WTC11 (cell line): ENCODE results near the gene GRIN1. TPM values are rescaled to one million over a fixed set of nuclear protein-coding genes. Genes with fewer than 3 reads are reported as not detected.

Experiments used
- ATAC-seq: fragments of 200-7000 bp; cut with Tn5 transposase; 2 replicates; pipeline ENCODE4 v1.10.0; 2021; ENCODE audit warnings: mild to moderate bottlenecking, moderate library complexity
- CTCF ChIA-PET: fragments of 300-600 bp; sonication (Branson Sonifier 250); formaldehyde crosslinking; loops from one replicate; lab custom pipeline; 2021; ENCODE audit warnings: antibody characterized with exemption; lab: Charles Lee
- POLR2A ChIA-PET: fragments of 350-600 bp; sonication (Branson Sonifier 250); formaldehyde crosslinking; loops from one replicate; lab custom pipeline; 2021; ENCODE audit warnings: antibody characterized with exemption; lab: Charles Lee
- DNase-seq: peaks from one replicate; pipeline ENCODE4 v3.0.0; 2021; ENCODE audit warnings: low spot score
- H3K27ac Mint-ChIP-seq: 2 replicates; pipeline ENCODE4 v1.8.0; 2021; ENCODE audit warnings: mixed read lengths
- H3K27me3 Mint-ChIP-seq: 2 replicates; pipeline ENCODE4 v1.8.0; 2021; ENCODE audit warnings: low read depth, mild to moderate bottlenecking, moderate library complexity, mixed read lengths
- H3K36me3 Mint-ChIP-seq: 2 replicates; pipeline ENCODE4 v1.8.0; 2021; ENCODE audit warnings: mixed read lengths
- H3K4me1 Mint-ChIP-seq: 2 replicates; pipeline ENCODE4 v1.8.0; 2022; ENCODE audit warnings: mixed read lengths
- H3K4me3 Mint-ChIP-seq: 2 replicates; pipeline ENCODE4 v1.8.0; 2021; ENCODE audit warnings: mild to moderate bottlenecking, moderate library complexity, mixed read lengths
- H3K9me3 Mint-ChIP-seq: 2 replicates; pipeline ENCODE4 v1.8.0; 2021; ENCODE audit warnings: mixed read lengths
- CBFB ChIP-seq: sonication (generic); formaldehyde crosslinking; IDR thresholded peaks from 2 replicates; pipeline ENCODE4 v1.8.1; 2022; ENCODE audit warnings: mild to moderate bottlenecking, low read depth, missing genetic modification reagents
- FOXP1 ChIP-seq: sonication (generic); formaldehyde crosslinking; IDR thresholded peaks from 2 replicates; pipeline ENCODE4 v1.8.0; 2022; ENCODE audit warnings: missing genetic modification reagents, mild to moderate bottlenecking, moderate library complexity, borderline replicate concordance
- GRHL2 ChIP-seq: fragments of 250-450 bp; sonication (Bioruptor Pico); IDR thresholded peaks from 2 replicates; pipeline ENCODE4 v1.8.0; 2022; ENCODE audit warnings: mild to moderate bottlenecking, moderate library complexity; ENCODE audit not compliant: insufficient replicate concordance, severe bottlenecking
- JUN ChIP-seq: sonication (generic); formaldehyde crosslinking; IDR thresholded peaks from 2 replicates; pipeline ENCODE4 v1.8.0; 2023; ENCODE audit warnings: mild to moderate bottlenecking, missing genetic modification reagents
- KAT7 ChIP-seq: sonication (generic); formaldehyde crosslinking; IDR thresholded peaks from 2 replicates; pipeline ENCODE4 v1.8.1; 2023; ENCODE audit warnings: missing genetic modification reagents, mild to moderate bottlenecking, borderline replicate concordance
- NFATC4 ChIP-seq: fragments of 250-450 bp; sonication (Bioruptor Pico); IDR thresholded peaks from 2 replicates; pipeline ENCODE4 v1.9.0; 2021; ENCODE audit warnings: mild to moderate bottlenecking
- NR1H2 ChIP-seq: sonication (generic); formaldehyde crosslinking; IDR thresholded peaks from 2 replicates; pipeline ENCODE4 v1.9.0; 2021; ENCODE audit warnings: mild to moderate bottlenecking, moderate library complexity, missing genetic modification reagents
- RELA ChIP-seq: sonication (generic); formaldehyde crosslinking; IDR thresholded peaks from 2 replicates; pipeline ENCODE4 v1.8.1; 2022; ENCODE audit warnings: missing genetic modification reagents, mild to moderate bottlenecking, borderline replicate concordance
- TCF7 ChIP-seq: sonication (generic); formaldehyde crosslinking; IDR thresholded peaks from 2 replicates; pipeline ENCODE4 v1.8.0; 2022; ENCODE audit warnings: mild to moderate bottlenecking, low read depth, missing genetic modification reagents, moderate library complexity
- USF2 ChIP-seq: sonication (generic); formaldehyde crosslinking; IDR thresholded peaks from 2 replicates; pipeline ENCODE4 v1.8.1; 2023; ENCODE audit warnings: mild to moderate bottlenecking, missing genetic modification reagents, moderate library complexity
- ZNF121 ChIP-seq: sonication (generic); formaldehyde crosslinking; IDR thresholded peaks from 2 replicates; pipeline ENCODE4 v1.8.0; 2023; ENCODE audit warnings: missing genetic modification reagents
- ZNF263 ChIP-seq: sonication (generic); formaldehyde crosslinking; IDR thresholded peaks from 2 replicates; pipeline ENCODE4 v1.8.1; 2022; ENCODE audit warnings: low read depth, mild to moderate bottlenecking, moderate library complexity, missing genetic modification reagents
- ZNF423 ChIP-seq: fragments of 250-450 bp; sonication (Bioruptor Pico); IDR thresholded peaks from 2 replicates; pipeline ENCODE4 v2.1.2; 2022; ENCODE audit warnings: mild to moderate bottlenecking, moderate library complexity
- total RNA-seq: library from RNA; stranded (reverse); gene quantifications from 3 replicates; pipeline ENCODE4 v1.2.3, GENCODE V29; 2021
- TF ChIP-seq, protein P1 (sequence below): sonication (generic); formaldehyde crosslinking; IDR thresholded peaks from 2 replicates; pipeline ENCODE4 v1.8.0; 2022; ENCODE audit warnings: missing genetic modification reagents
- TF ChIP-seq, protein P2 (sequence below): sonication (generic); formaldehyde crosslinking; IDR thresholded peaks from 2 replicates; pipeline ENCODE4 v1.8.1; 2022; ENCODE audit warnings: low read depth, mild to moderate bottlenecking, moderate library complexity, missing genetic modification reagents, borderline replicate concordance
- TF ChIP-seq, protein P3 (sequence below): fragments of 250-450 bp; sonication (Bioruptor Pico); IDR thresholded peaks from 2 replicates; pipeline ENCODE4 v1.8.0; 2021; ENCODE audit warnings: mild to moderate bottlenecking
- TF ChIP-seq, protein P4 (sequence below): sonication (generic); formaldehyde crosslinking; IDR thresholded peaks from 2 replicates; pipeline ENCODE4 v1.8.0; 2022; ENCODE audit warnings: mild to moderate bottlenecking, missing genetic modification reagents
- TF ChIP-seq, protein P5 (sequence below): sonication (generic); formaldehyde crosslinking; IDR thresholded peaks from 2 replicates; pipeline ENCODE4 v1.8.1; 2022; ENCODE audit warnings: low read depth, missing genetic modification reagents, borderline replicate concordance

The GRIN1 gene
- total RNA-seq, 1 experiment from 2014 or later = 4.1 TPM

DNA sequence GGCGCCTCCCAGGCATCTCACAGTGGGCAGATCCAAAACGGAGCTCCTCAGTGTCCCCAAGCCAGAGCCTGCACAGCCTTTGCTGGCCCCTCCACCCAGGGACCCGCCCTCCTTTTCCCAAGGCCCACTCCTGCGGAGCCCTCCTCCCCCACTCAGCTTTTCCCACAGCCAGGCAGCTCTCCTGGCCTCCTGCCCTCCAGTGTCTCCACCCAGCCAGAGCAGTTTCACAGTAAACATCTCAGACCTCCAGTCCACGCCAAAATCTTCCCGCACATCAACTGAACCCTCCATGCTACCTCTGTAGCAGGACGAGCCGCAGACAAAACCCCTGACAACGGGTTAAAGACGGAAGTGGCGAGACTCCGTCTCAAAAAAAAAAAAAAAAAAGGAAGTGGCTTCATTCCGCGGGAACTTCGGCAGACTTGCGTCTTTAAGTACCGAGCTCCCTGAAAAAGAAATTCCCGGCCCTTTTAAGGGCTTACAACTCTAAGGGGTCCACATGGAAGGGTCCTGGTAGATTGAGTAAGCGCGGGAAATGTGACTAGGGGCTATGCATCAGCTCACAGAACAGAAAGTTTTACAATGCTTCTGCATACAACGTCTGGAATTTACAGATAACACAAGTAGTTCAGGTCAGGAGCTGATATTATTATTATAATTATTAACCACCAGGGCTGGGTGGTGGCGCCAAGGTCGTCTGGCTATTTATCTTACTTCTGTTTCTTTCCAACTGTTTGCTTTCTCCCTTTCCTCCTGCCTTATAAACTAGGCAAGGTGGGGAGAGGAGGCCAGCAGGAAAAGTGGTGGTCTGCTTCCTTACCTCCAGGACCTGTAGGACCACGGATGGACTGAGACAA is 11.4 kb upstream of the GRIN1 start (continued):
- TF ChIP-seq NR1H2 (CRISPR knock-in tag) = no peak
- no peak for TF ChIP-seq FOXP1 (CRISPR knock-in tag)
- TF ChIP-seq TCF7 (CRISPR knock-in tag) = no peak

DNA sequence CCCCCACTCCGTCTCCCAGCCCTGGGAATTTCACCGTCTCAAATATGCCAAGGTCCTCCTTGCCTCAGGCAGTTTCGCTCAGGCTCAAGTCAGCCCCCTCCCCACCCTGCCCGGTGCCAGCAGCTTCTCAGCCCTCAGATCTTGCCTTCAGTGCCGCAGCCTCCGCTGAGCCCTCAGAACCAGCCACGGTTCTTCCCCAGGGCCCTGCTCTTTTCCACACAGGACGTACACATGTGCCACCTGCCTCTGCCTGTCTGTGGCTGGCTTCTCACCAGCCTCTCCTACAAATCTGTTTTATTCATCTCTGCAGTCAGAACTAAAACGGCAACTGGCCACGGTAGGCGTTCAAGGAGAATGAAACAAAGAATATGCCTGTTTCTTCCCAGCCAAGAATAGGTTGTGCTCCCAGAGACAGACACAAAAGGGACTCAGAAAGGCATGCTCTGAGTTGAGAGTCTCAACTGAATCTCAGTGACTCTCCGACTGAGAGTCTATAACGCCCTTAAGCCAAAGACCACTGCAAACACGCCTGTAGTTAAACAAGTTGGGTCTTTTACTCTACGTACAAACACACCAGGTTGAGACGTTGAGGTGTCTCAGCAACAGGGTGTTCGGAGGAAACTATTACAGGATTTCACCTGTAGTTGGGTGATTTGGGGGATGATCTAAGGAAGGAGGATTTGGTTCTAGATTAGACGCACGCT is 10.6 kb upstream of the GRIN1 start:
- no peak for ATAC-seq

DNA sequence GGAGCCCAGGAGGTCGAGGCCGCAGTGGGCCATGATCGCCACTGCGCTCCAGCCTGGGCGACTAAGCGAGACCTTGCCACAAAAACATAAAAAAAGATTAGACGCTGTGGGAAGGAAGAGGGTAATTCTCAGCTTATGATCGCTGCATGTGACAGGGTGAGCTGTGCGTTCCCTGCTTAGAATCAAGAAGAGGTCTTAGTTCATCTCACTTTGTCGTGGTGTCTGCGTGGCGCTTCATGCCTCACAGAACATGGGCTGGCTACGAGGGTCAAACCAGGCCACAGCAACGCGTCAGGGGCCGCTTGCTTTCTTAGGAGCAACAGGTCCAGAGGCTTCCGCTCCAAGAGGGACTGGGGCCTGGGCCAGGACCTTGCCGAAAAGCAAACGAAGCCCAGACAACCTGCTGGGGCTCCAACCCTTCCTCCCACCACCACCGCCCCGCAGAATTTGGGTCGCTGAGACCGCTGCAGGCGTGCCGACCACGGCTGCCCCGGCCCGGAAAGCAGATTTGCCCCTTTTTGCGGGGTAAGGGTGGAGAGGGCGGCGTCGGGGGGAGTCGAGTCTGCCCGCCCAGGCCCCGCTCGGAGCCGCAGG is 10.0 kb upstream of the GRIN1 start:
- Mint-ChIP-seq H3K4me3 (peak overlapping the region; percentile 78), H3K9me3 (no peaks in the 10 kb centered on the region), H3K4me1 (peaks cover 14% of the 10 kb centered on the region), H3K27ac (peak overlapping the region; percentile 47; the same call in 1 of the 2 replicates), H3K27me3 (peaks cover 22% of the 10 kb centered on the region), H3K36me3 (no peaks in the 10 kb centered on the region)
- peak; percentile 8 for ATAC-seq
- no peak for DNase-seq
- ChIA-PET POLR2A (interaction anchor here (1.0 to 1.6 kb wide), 8 partner anchors 9 to 518 kb away, joined by 3 to 9 read pairs (median 6); partner anchors contain the start of genes GRIN1, MAN1B1, TPRN and TUBB4B), CTCF (interaction anchor here (0.8 to 3.1 kb wide), 27 partner anchors 8 to 185 kb away, joined by 3 to 31 read pairs (median 7); partner anchors contain the start of genes ANAPC2, CYSRT1, DPP7 and FBXW5)
- TF ChIP-seq FOXP1 (CRISPR knock-in tag) = no peak
- TF ChIP-seq, protein P1, sequence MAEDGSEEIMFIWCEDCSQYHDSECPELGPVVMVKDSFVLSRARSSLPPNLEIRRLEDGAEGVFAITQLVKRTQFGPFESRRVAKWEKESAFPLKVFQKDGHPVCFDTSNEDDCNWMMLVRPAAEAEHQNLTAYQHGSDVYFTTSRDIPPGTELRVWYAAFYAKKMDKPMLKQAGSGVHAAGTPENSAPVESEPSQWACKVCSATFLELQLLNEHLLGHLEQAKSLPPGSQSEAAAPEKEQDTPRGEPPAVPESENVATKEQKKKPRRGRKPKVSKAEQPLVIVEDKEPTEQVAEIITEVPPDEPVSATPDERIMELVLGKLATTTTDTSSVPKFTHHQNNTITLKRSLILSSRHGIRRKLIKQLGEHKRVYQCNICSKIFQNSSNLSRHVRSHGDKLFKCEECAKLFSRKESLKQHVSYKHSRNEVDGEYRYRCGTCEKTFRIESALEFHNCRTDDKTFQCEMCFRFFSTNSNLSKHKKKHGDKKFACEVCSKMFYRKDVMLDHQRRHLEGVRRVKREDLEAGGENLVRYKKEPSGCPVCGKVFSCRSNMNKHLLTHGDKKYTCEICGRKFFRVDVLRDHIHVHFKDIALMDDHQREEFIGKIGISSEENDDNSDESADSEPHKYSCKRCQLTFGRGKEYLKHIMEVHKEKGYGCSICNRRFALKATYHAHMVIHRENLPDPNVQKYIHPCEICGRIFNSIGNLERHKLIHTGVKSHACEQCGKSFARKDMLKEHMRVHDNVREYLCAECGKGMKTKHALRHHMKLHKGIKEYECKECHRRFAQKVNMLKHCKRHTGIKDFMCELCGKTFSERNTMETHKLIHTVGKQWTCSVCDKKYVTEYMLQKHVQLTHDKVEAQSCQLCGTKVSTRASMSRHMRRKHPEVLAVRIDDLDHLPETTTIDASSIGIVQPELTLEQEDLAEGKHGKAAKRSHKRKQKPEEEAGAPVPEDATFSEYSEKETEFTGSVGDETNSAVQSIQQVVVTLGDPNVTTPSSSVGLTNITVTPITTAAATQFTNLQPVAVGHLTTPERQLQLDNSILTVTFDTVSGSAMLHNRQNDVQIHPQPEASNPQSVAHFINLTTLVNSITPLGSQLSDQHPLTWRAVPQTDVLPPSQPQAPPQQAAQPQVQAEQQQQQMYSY (CRISPR knock-in tag) = no peak
- TF ChIP-seq ZNF423 (CRISPR knock-in tag) = no peak
- TF ChIP-seq KAT7 = no peak
- TF ChIP-seq, protein P2, sequence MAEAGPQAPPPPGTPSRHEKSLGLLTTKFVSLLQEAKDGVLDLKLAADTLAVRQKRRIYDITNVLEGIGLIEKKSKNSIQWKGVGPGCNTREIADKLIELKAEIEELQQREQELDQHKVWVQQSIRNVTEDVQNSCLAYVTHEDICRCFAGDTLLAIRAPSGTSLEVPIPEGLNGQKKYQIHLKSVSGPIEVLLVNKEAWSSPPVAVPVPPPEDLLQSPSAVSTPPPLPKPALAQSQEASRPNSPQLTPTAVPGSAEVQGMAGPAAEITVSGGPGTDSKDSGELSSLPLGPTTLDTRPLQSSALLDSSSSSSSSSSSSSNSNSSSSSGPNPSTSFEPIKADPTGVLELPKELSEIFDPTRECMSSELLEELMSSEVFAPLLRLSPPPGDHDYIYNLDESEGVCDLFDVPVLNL (CRISPR knock-in tag) = no peak
- no peak for TF ChIP-seq GRHL2 (CRISPR knock-in tag)
- TF ChIP-seq, protein P3, sequence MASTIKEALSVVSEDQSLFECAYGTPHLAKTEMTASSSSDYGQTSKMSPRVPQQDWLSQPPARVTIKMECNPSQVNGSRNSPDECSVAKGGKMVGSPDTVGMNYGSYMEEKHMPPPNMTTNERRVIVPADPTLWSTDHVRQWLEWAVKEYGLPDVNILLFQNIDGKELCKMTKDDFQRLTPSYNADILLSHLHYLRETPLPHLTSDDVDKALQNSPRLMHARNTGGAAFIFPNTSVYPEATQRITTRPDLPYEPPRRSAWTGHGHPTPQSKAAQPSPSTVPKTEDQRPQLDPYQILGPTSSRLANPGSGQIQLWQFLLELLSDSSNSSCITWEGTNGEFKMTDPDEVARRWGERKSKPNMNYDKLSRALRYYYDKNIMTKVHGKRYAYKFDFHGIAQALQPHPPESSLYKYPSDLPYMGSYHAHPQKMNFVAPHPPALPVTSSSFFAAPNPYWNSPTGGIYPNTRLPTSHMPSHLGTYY (CRISPR knock-in tag) = no peak
- no peak for TF ChIP-seq USF2 (CRISPR knock-in tag)
- TF ChIP-seq JUN (CRISPR knock-in tag) = no peak
- TF ChIP-seq, protein P4, sequence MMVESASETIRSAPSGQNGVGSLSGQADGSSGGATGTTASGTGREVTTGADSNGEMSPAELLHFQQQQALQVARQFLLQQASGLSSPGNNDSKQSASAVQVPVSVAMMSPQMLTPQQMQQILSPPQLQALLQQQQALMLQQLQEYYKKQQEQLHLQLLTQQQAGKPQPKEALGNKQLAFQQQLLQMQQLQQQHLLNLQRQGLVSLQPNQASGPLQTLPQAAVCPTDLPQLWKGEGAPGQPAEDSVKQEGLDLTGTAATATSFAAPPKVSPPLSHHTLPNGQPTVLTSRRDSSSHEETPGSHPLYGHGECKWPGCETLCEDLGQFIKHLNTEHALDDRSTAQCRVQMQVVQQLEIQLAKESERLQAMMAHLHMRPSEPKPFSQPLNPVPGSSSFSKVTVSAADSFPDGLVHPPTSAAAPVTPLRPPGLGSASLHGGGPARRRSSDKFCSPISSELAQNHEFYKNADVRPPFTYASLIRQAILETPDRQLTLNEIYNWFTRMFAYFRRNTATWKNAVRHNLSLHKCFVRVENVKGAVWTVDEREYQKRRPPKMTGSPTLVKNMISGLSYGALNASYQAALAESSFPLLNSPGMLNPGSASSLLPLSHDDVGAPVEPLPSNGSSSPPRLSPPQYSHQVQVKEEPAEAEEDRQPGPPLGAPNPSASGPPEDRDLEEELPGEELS = no peak
- TF ChIP-seq CBFB (CRISPR knock-in tag) = no peak
- no peak for TF ChIP-seq RELA (CRISPR knock-in tag)
- TF ChIP-seq ZNF263 (CRISPR knock-in tag) = no peak
- no peak for TF ChIP-seq ZNF121 (CRISPR knock-in tag)
- TF ChIP-seq, protein P5, sequence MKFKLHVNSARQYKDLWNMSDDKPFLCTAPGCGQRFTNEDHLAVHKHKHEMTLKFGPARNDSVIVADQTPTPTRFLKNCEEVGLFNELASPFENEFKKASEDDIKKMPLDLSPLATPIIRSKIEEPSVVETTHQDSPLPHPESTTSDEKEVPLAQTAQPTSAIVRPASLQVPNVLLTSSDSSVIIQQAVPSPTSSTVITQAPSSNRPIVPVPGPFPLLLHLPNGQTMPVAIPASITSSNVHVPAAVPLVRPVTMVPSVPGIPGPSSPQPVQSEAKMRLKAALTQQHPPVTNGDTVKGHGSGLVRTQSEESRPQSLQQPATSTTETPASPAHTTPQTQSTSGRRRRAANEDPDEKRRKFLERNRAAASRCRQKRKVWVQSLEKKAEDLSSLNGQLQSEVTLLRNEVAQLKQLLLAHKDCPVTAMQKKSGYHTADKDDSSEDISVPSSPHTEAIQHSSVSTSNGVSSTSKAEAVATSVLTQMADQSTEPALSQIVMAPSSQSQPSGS (CRISPR knock-in tag) = no peak

More for the DNA sequence above, 10.6 kb upstream of the GRIN1 start:
- H3K9me3 Mint-ChIP-seq = no peaks in the 10 kb centered on the region
- POLR2A ChIA-PET = no interaction called here
- peak overlapping the region; percentile 60; the same call in 1 of the 2 replicates for H3K27ac Mint-ChIP-seq
- TF ChIP-seq NFATC4 = no peak
- TF ChIP-seq, all 79 proteins: peak for 0
- no peaks in the 10 kb centered on the region for H3K36me3 Mint-ChIP-seq
- H3K4me1 Mint-ChIP-seq = peaks cover 14% of the 10 kb centered on the region
- DNase-seq = no peak
- H3K4me3 Mint-ChIP-seq = peak overlapping the region; percentile 78
- peaks cover 19% of the 10 kb centered on the region for H3K27me3 Mint-ChIP-seq
- CTCF ChIA-PET = interaction anchor here (0.6 to 1.5 kb wide), 3 partner anchors 10 to 109 kb away, joined by 3 to 6 read pairs (median 4); no protein-coding TSS in a partner anchor
